NCI-H446 (cell line): Measurements from ENCODE around the gene SEPTIN1.
A peak's percentile ranks its signal among the peaks of the same experiment; 100 is the strongest.

ENCODE experiments used
- DNase-seq, 2 experiments: peaks; one replicate each; lab custom pipeline; 2025; lab: John Stamatoyannopoulos, UW

SEPTIN1 gene

GRCh38 chr16:30377050-30377811, 5.1 kb downstream of the SEPTIN1 start:
- no peak for DNase-seq

GRCh38 chr16:30376461-30376902, 5.9 kb downstream of the SEPTIN1 start:
- DNase-seq: no peak

GRCh38 chr16:30375864-30376263, 6.5 kb downstream of the SEPTIN1 start:
- no peak for DNase-seq

- no peak for DNase-seq
These were observed 7.8 kb downstream of the SEPTIN1 start, which contains the start of gene MYL11 for GRCh38 chr16:30374538-30374937. Gene MYL11, plus strand, starts transcription at chr16:30374802. Its CDS starts 56 bp downstream, at chr16:30374858.

GRCh38 chr16:30372725-30373124, 9.6 kb downstream of the SEPTIN1 start:
- no peak for DNase-seq

GRCh38 chr16:30372038-30372712, 10.2 kb downstream of the SEPTIN1 start:
- DNase-seq: no peak

GRCh38 chr16:30371248-30371816, 11.0 kb downstream of the SEPTIN1 start:
- no peak for DNase-seq

GRCh38 chr16:30370456-30371247, 11.7 kb downstream of the SEPTIN1 start, which contains the start of gene TBC1D10B:
Gene TBC1D10B, minus strand, starts transcription at chr16:30370494. Its CDS starts 311 bp downstream, at chr16:30370183.
- peak; percentile 100 for DNase-seq

GRCh38 chr16:30369938-30370455, 12.4 kb downstream of the SEPTIN1 start:
- no peak for DNase-seq

- no peak for DNase-seq
These were observed 13.0 kb downstream of the SEPTIN1 start for GRCh38 chr16:30369091-30369937.

GRCh38 chr16:30368792-30369090, 13.6 kb downstream of the SEPTIN1 start:
- DNase-seq: no peak

GRCh38 chr16:30368122-30368791, 14.1 kb downstream of the SEPTIN1 start:
- no peak for DNase-seq

- DNase-seq: no peak
These were observed 14.9 kb downstream of the SEPTIN1 start for GRCh38 chr16:30367349-30368009.

GRCh38 chr16:30366511-30366910, 15.8 kb downstream of the SEPTIN1 start:
- DNase-seq: no peak

- no peak for DNase-seq
These were observed 17.2 kb downstream of the SEPTIN1 start for GRCh38 chr16:30365200-30365599.

GRCh38 chr16:30361180-30361579, 21.2 kb downstream of the SEPTIN1 start:
- DNase-seq: no peak

- DNase-seq: no peak
These were observed 22.5 kb downstream of the SEPTIN1 start for GRCh38 chr16:30359871-30360170.

- DNase-seq: no peak
These were observed 23.1 kb downstream of the SEPTIN1 start for GRCh38 chr16:30358990-30359870.

GRCh38 chr16:30358577-30358936, 23.8 kb downstream of the SEPTIN1 start:
- no peak for DNase-seq
